Uterus (tissue), 4 donors: Measurements from ENCODE around the gene MED25. TPM values are rescaled to one million over a fixed set of nuclear protein-coding genes. Genes with fewer than 3 reads are reported as not detected.

Source experiments
- DNase-seq, 2 donors: peaks; one replicate each; pipeline ENCODE4 v3.0.0-alpha.2; 2019 to 2020
- H3K27ac ChIP-seq, 2 donors: fragments of 200-600 bp; sonication (generic); 1 replicate in 1 of 2; 2 replicates in 1 of 2; pipeline ENCODE4 v1.5.1; 2016 to 2018
- H3K27me3 ChIP-seq, 2 donors: fragments of 200-600 bp; sonication (generic); one replicate each; pipeline ENCODE4 v1.5.1; 2018 to 2019; ENCODE audit warnings: control low read depth in 1 of 2
- H3K36me3 ChIP-seq, 2 donors: fragments of 200-600 bp; sonication (generic); one replicate each; pipeline ENCODE4 v1.5.1; 2019; ENCODE audit warnings: control low read depth in 1 of 2
- H3K4me1 ChIP-seq, 2 donors: fragments of 200-600 bp; sonication (generic); one replicate each; pipeline ENCODE4 v1.5.1; 2018 to 2019; ENCODE audit warnings: control low read depth in 1 of 2
- H3K4me3 ChIP-seq, 2 donors: fragments of 200-600 bp; sonication (generic); 1 replicate in 1 of 2; 2 replicates in 1 of 2; pipeline ENCODE4 v1.5.1; 2018 to 2019; ENCODE audit warnings: mild to moderate bottlenecking in 1 of 2
- H3K9me3 ChIP-seq, 2 donors: fragments of 200-600 bp; sonication (generic); one replicate each; pipeline ENCODE4 v1.5.1; 2019; ENCODE audit warnings: control low read depth in 1 of 2
- CTCF ChIP-seq, 4 experiments: fragments of 200-600 bp in 2 of 4; fragments of 450-650 bp in 2 of 4; sonication (generic) in 2 of 4; IDR thresholded peaks; one replicate each; pipeline ENCODE4 v1.5.1; 2016 to 2019; ENCODE audit warnings: antibody characterized with exemption in 4 of 4, mild to moderate bottlenecking in 2 of 4, moderate library complexity in 1 of 4
- POLR2A ChIP-seq, 2 donors: fragments of 450-650 bp; IDR thresholded peaks; one replicate each; pipeline ENCODE4 v1.6.1; 2016; ENCODE audit warnings: antibody characterized with exemption in 2 of 2, mild to moderate bottlenecking in 1 of 2, moderate library complexity in 1 of 2
- intact Hi-C: fragments of 100-400 bp; cut with DNase I; formaldehyde crosslinking; loops from one replicate; pipeline ENCODE4 v1.15.1; 2023; ENCODE audit warnings: low total_unique reads
- total RNA-seq, 4 donors: library from RNA; depleted of rRNA in 3 of 4; stranded (reverse); fragments of >200 nt in 3 of 4; gene quantifications; one replicate each; pipeline versions ENCODE4 v1.1.0 to v1.2.4, GENCODE V29; 2014 to 2023
- donor health status: DM: yes; HTN: yes; CAD: no.

Gene MED25
- total RNA-seq, 4 donors from 2014 or later: 21.1 to 48.1 (median 26.8) TPM

DNA sequence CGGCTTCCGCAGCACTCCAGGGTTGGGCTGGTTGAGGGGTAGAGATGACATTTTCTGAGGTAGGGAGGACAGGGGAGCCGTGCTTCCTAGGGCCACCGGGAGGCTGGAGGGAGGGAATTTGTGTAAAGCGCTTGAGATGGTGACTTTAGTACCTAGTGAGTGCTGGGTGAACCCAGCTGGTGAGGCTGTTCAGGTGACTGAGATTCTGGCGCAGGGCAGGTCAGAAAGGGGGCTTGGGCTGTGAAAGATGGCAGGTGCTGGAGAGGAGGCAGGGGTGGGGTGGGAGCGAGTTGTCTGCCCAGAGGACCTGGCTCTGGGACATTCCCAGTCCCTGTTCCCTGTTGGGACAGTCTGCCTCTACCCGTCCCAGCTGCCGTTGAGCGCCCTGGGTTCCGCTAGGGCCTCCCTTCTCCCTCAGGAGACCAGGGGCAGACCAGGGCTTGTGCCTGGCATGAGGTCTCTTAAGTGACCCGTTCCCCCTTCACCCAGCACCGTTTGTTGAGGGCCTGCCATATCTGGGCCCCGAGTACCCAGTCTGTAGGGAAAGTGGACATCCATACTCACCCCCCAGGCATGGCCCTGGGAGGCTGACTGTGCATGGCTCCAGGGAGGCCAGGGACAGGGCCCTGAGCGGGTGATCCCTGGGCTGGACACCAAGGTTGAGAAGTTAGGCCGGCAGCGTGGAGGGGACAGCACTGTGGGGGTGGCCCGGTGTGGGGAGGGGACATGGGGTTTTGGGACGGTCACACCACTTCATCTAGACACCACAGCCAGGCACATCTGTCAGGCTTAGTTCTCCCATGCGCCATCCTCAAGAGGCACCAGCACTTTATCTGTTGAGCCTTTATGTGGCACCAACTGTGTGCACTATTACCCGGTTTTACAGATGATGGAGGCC, 37.8 kb downstream of the MED25 start:
- intact Hi-C loops: no loop called here

DNA sequence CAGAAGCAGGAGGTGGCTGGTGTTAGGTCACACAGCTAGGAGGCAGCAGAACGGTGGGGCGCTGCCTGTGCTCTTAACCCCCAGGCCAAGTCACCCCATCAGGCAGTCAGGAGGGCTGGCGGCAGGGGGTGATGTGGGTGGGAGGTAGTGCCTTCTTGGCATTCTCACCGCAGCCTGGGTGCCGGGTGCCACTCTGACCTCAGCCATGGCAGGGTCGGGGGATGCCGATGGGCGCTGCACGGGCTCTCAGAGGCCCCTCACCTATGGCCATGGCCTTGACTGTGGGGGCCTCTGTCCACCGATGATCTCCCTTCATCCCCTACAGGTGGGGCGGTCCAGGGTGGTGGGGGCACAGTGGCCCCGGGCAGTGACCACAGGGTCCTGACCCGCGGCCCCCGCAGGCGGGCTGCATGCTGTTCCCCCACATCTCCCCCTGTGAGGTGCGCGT, 38.5 kb downstream of the MED25 start:
- DNase-seq: no peak
- Histone ChIP-seq H3K27ac (no peak overlapping the region), H3K4me1 (peaks cover 0 to 11% of the 10 kb centered on the region in 2 donors), H3K9me3 (no peaks in the 10 kb centered on the region), H3K27me3 (no peaks in the 10 kb centered on the region), H3K4me3 (no peak overlapping the region), H3K36me3 (no peaks in the 10 kb centered on the region)
- TF ChIP-seq POLR2A (IDR thresholded peaks at IDR 0.05) (no peak), CTCF (IDR thresholded peaks at IDR 0.05) (no peak)
- intact Hi-C loops: no loop called here

More for the DNA sequence above, 37.8 kb downstream of the MED25 start:
- no peaks in the 10 kb centered on the region for H3K36me3 ChIP-seq
- no peaks in the 10 kb centered on the region for H3K9me3 ChIP-seq
- TF ChIP-seq CTCF (IDR thresholded peaks at IDR 0.05): no peak
- no peak for TF ChIP-seq POLR2A (IDR thresholded peaks at IDR 0.05)
- peak in 1 of 2 donors; percentile 17 for DNase-seq
- H3K27me3 ChIP-seq: no peaks in the 10 kb centered on the region
- H3K4me1 ChIP-seq: peaks cover 0 to 11% of the 10 kb centered on the region in 2 donors
- no peak overlapping the region for H3K4me3 ChIP-seq
- H3K27ac ChIP-seq: no peak overlapping the region

DNA sequence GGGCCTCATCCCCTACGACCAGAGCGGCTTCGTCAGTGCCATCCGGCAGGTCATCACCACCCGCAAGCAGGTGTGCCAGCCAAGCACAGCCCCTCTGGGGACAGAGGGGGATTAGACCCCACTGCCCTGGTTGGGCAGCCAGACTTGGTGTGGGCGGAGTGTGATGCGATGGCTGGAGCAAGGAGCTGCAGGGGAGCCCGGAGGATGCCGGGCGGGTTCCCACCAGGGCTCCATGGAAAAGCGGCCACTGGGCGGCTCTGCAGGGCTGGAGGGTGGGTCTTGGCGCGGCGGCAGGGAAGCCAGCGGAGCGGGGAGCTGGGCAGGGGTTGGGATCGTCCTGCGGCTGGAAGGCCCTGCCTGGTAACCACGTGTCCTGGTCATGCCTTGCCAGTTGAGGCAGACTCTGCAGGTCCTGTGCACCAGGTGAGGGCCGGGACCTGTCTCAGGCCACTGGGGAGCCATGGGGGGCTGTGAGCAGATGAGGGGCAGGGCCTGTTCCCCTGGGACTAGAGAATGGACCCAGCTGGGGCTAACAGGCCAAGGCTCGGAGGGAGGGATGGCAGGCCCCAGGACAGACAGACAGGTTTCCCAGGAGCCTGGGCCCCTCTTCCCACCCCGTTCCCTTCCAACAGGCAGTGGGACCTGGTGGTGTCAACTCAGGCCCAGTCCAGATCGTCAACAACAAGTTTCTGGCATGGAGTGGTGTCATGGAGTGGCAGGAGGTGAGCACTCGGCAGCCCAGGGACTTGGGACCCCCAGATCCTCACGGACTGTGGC, 39.2 kb downstream of the MED25 start:
- intact Hi-C loops: no loop called here
- H3K9me3 ChIP-seq: no peaks in the 10 kb centered on the region
- peak in 1 of 2 donors; percentile 18 for DNase-seq
- no peak overlapping the region for H3K27ac ChIP-seq
- H3K4me1 ChIP-seq: peaks cover 0 to 5% of the 10 kb centered on the region in 2 donors
- no peaks in the 10 kb centered on the region for H3K27me3 ChIP-seq
- no peaks in the 10 kb centered on the region for H3K36me3 ChIP-seq
- TF ChIP-seq POLR2A (IDR thresholded peaks at IDR 0.05) (no peak), CTCF (IDR thresholded peaks at IDR 0.05) (no peak)
- no peak overlapping the region for H3K4me3 ChIP-seq

- TF ChIP-seq CTCF (IDR thresholded peaks at IDR 0.05) (no peak), POLR2A (IDR thresholded peaks at IDR 0.05) (no peak)
- no peak overlapping the region for H3K4me3 ChIP-seq
- H3K9me3 ChIP-seq: no peaks in the 10 kb centered on the region
- no peaks in the 10 kb centered on the region for H3K27me3 ChIP-seq
- H3K27ac ChIP-seq: no peak overlapping the region
- H3K36me3 ChIP-seq: no peaks in the 10 kb centered on the region
- no peak for DNase-seq
- H3K4me1 ChIP-seq: peaks cover 0 to under 1% of the 10 kb centered on the region in 2 donors
- intact Hi-C loops: no loop called here
These were observed 39.7 kb downstream of the MED25 start for GRCh38 chr19:49857838-49858087.
